ENCODE data around the gene ABTB1. TPM values are rescaled to one million over a fixed set of nuclear protein-coding genes. Genes with fewer than 3 reads are reported as not detected.

The ABTB1 gene
- total RNA-seq, 6 donors from 2014 or later: 28.0 to 262 (median 65.8) TPM

DNA sequence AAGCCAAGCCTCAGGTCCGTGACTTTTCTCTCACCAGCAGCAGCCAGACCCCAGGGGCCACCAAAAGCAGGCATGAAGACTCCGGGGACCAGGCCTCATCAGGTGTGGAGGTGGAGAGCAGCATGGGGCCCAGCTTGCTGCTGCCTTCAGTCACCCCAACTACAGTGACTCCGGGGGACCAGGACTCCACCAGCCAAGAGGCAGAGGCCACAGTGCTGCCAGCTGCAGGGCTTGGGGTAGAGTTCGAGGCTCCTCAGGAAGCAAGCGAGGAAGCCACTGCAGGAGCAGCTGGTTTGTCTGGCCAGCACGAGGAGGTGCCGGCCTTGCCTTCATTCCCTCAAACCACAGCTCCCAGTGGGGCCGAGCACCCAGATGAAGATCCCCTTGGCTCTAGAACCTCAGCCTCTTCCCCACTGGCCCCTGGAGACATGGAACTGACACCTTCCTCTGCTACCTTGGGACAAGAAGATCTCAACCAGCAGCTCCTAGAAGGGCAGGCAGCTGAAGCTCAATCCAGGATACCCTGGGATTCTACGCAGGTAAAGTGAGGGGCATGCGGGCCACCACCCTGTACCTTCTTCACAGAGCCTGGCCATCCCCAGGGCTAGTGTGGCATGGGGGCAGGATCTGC, 12.0 kb upstream of the ABTB1 start:
- no peaks in the 10 kb centered on the region for H3K4me1 ChIP-seq
- WGBS, 2 donors: 92 to 93% methylated on average over 5 to 6 of the region's 10 CpGs

GRCh38 chr3:127661600-127661999, 11.2 kb upstream of the ABTB1 start:
- H3K4me3 ChIP-seq: no peak overlapping the region
- no peak overlapping the region for H3K27ac ChIP-seq
- TF ChIP-seq POLR2AphosphoS5 (IDR thresholded peaks at IDR 0.05) (no peak), POLR2A (IDR thresholded peaks at IDR 0.05) (no peak)
- ATAC-seq (ENCODE audit: low FRiP score in 2 of 2): no peak
- no peaks in the 10 kb centered on the region for H3K4me1 ChIP-seq
- 91% methylated on average over 5 of the region's 5 CpGs for WGBS, 2 donors
- H3K27me3 ChIP-seq: no peaks in the 10 kb centered on the region
- DNase-seq: no peak
- H3K9me3 ChIP-seq: no peaks in the 10 kb centered on the region
- no peaks in the 10 kb centered on the region for H3K36me3 ChIP-seq

More for the DNA sequence above, 12.0 kb upstream of the ABTB1 start:
- H3K27me3 ChIP-seq: no peaks in the 10 kb centered on the region
- H3K36me3 ChIP-seq: no peaks in the 10 kb centered on the region
- DNase-seq (no peak), ATAC-seq (ENCODE audit: low FRiP score in 2 of 2) (no peak)
- H3K4me3 ChIP-seq: no peak overlapping the region
- no peak for TF ChIP-seq EP300 (IDR thresholded peaks at IDR 0.05)
- no peak for TF ChIP-seq POLR2AphosphoS5 (IDR thresholded peaks at IDR 0.05)
- TF ChIP-seq POLR2A (IDR thresholded peaks at IDR 0.05): no peak
- TF ChIP-seq, protein P1, sequence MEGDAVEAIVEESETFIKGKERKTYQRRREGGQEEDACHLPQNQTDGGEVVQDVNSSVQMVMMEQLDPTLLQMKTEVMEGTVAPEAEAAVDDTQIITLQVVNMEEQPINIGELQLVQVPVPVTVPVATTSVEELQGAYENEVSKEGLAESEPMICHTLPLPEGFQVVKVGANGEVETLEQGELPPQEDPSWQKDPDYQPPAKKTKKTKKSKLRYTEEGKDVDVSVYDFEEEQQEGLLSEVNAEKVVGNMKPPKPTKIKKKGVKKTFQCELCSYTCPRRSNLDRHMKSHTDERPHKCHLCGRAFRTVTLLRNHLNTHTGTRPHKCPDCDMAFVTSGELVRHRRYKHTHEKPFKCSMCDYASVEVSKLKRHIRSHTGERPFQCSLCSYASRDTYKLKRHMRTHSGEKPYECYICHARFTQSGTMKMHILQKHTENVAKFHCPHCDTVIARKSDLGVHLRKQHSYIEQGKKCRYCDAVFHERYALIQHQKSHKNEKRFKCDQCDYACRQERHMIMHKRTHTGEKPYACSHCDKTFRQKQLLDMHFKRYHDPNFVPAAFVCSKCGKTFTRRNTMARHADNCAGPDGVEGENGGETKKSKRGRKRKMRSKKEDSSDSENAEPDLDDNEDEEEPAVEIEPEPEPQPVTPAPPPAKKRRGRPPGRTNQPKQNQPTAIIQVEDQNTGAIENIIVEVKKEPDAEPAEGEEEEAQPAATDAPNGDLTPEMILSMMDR (IDR thresholded peaks at IDR 0.05): no peak
- H3K27ac ChIP-seq: no peak overlapping the region
- H3K9me3 ChIP-seq: no peaks in the 10 kb centered on the region

DNA sequence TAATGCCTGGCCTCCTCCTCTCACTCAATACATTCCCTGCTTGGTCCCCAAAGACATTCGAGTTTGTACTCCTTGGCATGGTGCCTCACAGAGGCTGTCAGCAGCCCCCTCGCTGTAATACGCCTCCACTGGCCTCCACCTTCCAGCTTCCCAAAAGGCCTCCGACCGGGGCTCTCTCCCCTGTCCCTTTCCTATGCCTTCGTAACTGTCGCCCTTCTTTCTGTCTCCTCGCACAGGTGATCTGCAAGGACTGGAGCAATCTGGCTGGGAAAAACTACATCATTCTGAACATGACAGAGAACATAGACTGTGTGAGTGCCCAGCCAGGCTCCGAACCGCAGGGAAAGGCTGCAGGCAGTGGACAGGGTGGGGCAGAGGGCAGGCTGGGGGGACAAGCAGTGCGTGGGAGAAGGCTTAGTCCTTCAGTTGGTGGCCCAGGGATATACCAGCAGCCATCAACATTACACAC, 10.7 kb upstream of the ABTB1 start:
- no peak for TF ChIP-seq POLR2AphosphoS5 (IDR thresholded peaks at IDR 0.05)
- no peak for TF ChIP-seq POLR2A (IDR thresholded peaks at IDR 0.05)
- no peak for TF ChIP-seq EP300 (IDR thresholded peaks at IDR 0.05)
- TF ChIP-seq, protein P1 (IDR thresholded peaks at IDR 0.05): no peak
- Histone ChIP-seq H3K9me3 (no peaks in the 10 kb centered on the region), H3K27me3 (no peaks in the 10 kb centered on the region), H3K4me1 (no peaks in the 10 kb centered on the region), H3K27ac (no peak overlapping the region), H3K4me3 (no peak overlapping the region), H3K36me3 (no peaks in the 10 kb centered on the region)
- 88 to 93% methylated on average over 10 to 11 of the region's 11 CpGs for WGBS, 2 donors
- ATAC-seq (ENCODE audit: low FRiP score in 2 of 2) (no peak), DNase-seq (no peak)

GRCh38 chr3:127663151-127663550, 9.6 kb upstream of the ABTB1 start:
- no peak overlapping the region for H3K27ac ChIP-seq
- H3K9me3 ChIP-seq: no peaks in the 10 kb centered on the region
- no peaks in the 10 kb centered on the region for H3K36me3 ChIP-seq
- TF ChIP-seq EP300 (IDR thresholded peaks at IDR 0.05) (no peak), POLR2A (IDR thresholded peaks at IDR 0.05) (no peak), POLR2AphosphoS5 (IDR thresholded peaks at IDR 0.05) (no peak)
- TF ChIP-seq, protein P1 (IDR thresholded peaks at IDR 0.05): no peak
- no peak overlapping the region for H3K4me3 ChIP-seq
- H3K4me1 ChIP-seq: no peaks in the 10 kb centered on the region
- no peaks in the 10 kb centered on the region for H3K27me3 ChIP-seq
- DNase-seq: no peak
- no peak for ATAC-seq (ENCODE audit: low FRiP score in 2 of 2)
- 80 to 89% methylated on average over 5 of the region's 5 CpGs for WGBS, 2 donors

GRCh38 chr3:127665165-127665564, 7.6 kb upstream of the ABTB1 start:
- DNase-seq: no peak
- H3K27me3 ChIP-seq: no peaks in the 10 kb centered on the region
- H3K27ac ChIP-seq: no peak overlapping the region
- no peaks in the 10 kb centered on the region for H3K36me3 ChIP-seq
- no peak for ATAC-seq (ENCODE audit: low FRiP score in 2 of 2)
- no peaks in the 10 kb centered on the region for H3K9me3 ChIP-seq
- H3K4me3 ChIP-seq: no peak overlapping the region
- no peaks in the 10 kb centered on the region for H3K4me1 ChIP-seq
- 91% methylated on average over 2 of the region's 2 CpGs for WGBS, 2 donors
- TF ChIP-seq POLR2AphosphoS5 (IDR thresholded peaks at IDR 0.05): no peak
- TF ChIP-seq EP300 (IDR thresholded peaks at IDR 0.05): no peak
- TF ChIP-seq POLR2A (IDR thresholded peaks at IDR 0.05): no peak
- TF ChIP-seq, protein P1 (IDR thresholded peaks at IDR 0.05): no peak
